GM13977 (cell line): ENCODE data around the gene TRIO.

Experiments used
- DNase-seq: peaks from one replicate; pipeline ENCODE4 v3.0.0; 2012; ENCODE audit warnings: low spot score
- CTCF ChIP-seq: IDR thresholded peaks from 2 replicates; pipeline ENCODE4 v1.5.1; 2012; ENCODE audit warnings: mild to moderate bottlenecking, control low read depth; ENCODE audit not compliant: insufficient read depth; ENCODE audit errors: extremely low read depth, missing control alignments
- in situ Hi-C: fragments of 300-500 bp; cut with MboI; formaldehyde crosslinking; loops from one replicate; pipeline ENCODE4 v1.12.0; 2022; ENCODE audit warnings: low sequenced_read_pairs, low pct_unique_long_range_greater_than_20kb, mixed read lengths, inconsistent platforms; ENCODE audit not compliant: unreplicated experiment

Gene TRIO

GRCh38 chr5:14341571-14342230, 198.6 kb downstream of the TRIO start:
- in situ Hi-C loops: no loop called here
- TF ChIP-seq CTCF: no peak
- DNase-seq: no peak

GRCh38 chr5:14342306-14342705, 199.2 kb downstream of the TRIO start:
- DNase-seq: no peak
- in situ Hi-C loops: no loop called here
- TF ChIP-seq CTCF: no peak

- in situ Hi-C loops: no loop called here
- no peak for DNase-seq
- no peak for TF ChIP-seq CTCF
Measured at GRCh38 chr5:14343376-14343775, 200.2 kb downstream of the TRIO start.

- no peak for TF ChIP-seq CTCF
- in situ Hi-C loops: no loop called here
- DNase-seq: no peak
Measured at GRCh38 chr5:14347522-14347921, 204.4 kb downstream of the TRIO start.

- in situ Hi-C loops: no loop called here
- no peak for DNase-seq
- TF ChIP-seq CTCF: no peak
Measured at GRCh38 chr5:14348142-14348541, 205.0 kb downstream of the TRIO start.

GRCh38 chr5:14349029-14349428, 205.9 kb downstream of the TRIO start:
- in situ Hi-C loops: no loop called here
- no peak for TF ChIP-seq CTCF
- no peak for DNase-seq
